ENCODE data around the gene ZNHIT6.

ZNHIT6 gene

GRCh38 chr1:85656948-85657347, 51.3 kb downstream of the ZNHIT6 start:
- TF ChIP-seq ZC3H10 (CRISPR knock-in tag; IDR thresholded peaks at IDR 0.05) (no peak), ZNF565 (CRISPR knock-in tag; conservative IDR thresholded peaks at IDR 0.05; ENCODE audit: low read depth) (no peak), BACH2 (CRISPR knock-in tag; IDR thresholded peaks at IDR 0.05; ENCODE audit: borderline replicate concordance) (no peak), PPARA (CRISPR knock-in tag; IDR thresholded peaks at IDR 0.05; ENCODE audit: borderline replicate concordance) (no peak), ZFP30 (CRISPR knock-in tag; IDR thresholded peaks at IDR 0.05) (no peak), TOX (CRISPR knock-in tag; IDR thresholded peaks at IDR 0.05; ENCODE audit: borderline replicate concordance) (no peak), GLIS3 (CRISPR knock-in tag; IDR thresholded peaks at IDR 0.05) (no peak), CSRNP3 (CRISPR knock-in tag; IDR thresholded peaks at IDR 0.05) (no peak), RARB (CRISPR knock-in tag; IDR thresholded peaks at IDR 0.05) (no peak), ARNTL (CRISPR knock-in tag; IDR thresholded peaks at IDR 0.05; ENCODE audit: borderline replicate concordance, low read depth) (no peak), OSR1 (CRISPR knock-in tag; IDR thresholded peaks at IDR 0.05) (no peak), SNAI2 (CRISPR knock-in tag; IDR thresholded peaks at IDR 0.05) (no peak), TCF4 (CRISPR knock-in tag; IDR thresholded peaks at IDR 0.05; ENCODE audit: borderline replicate concordance) (no peak)
- ATAC-seq: no peak

GRCh38 chr1:85656256-85656655, 52.0 kb downstream of the ZNHIT6 start:
- ATAC-seq: no peak; the same call in 2 of the 3 replicates
- TF ChIP-seq ISL1 (CRISPR knock-in tag; IDR thresholded peaks at IDR 0.05) (no peak), TOX (CRISPR knock-in tag; IDR thresholded peaks at IDR 0.05; ENCODE audit: borderline replicate concordance) (no peak), POU6F1 (CRISPR knock-in tag; IDR thresholded peaks at IDR 0.05; ENCODE audit: borderline replicate concordance, low read depth) (no peak), ESRRG (CRISPR knock-in tag; IDR thresholded peaks at IDR 0.05) (no peak), RARB (CRISPR knock-in tag; IDR thresholded peaks at IDR 0.05) (no peak), PPARA (CRISPR knock-in tag; IDR thresholded peaks at IDR 0.05; ENCODE audit: borderline replicate concordance) (no peak), BACH2 (CRISPR knock-in tag; IDR thresholded peaks at IDR 0.05; ENCODE audit: borderline replicate concordance) (no peak), ZFP30 (CRISPR knock-in tag; IDR thresholded peaks at IDR 0.05) (no peak), ZNF70 (CRISPR knock-in tag; IDR thresholded peaks at IDR 0.05) (no peak)

- no peak for ATAC-seq
- TF ChIP-seq ZNF8 (CRISPR knock-in tag; IDR thresholded peaks at IDR 0.05) (no peak), OSR1 (CRISPR knock-in tag; IDR thresholded peaks at IDR 0.05) (no peak), BACH2 (CRISPR knock-in tag; IDR thresholded peaks at IDR 0.05; ENCODE audit: borderline replicate concordance) (no peak), PATZ1 (CRISPR knock-in tag; IDR thresholded peaks at IDR 0.05; ENCODE audit: borderline replicate concordance) (no peak), SNAI2 (CRISPR knock-in tag; IDR thresholded peaks at IDR 0.05) (no peak), ZNF565 (CRISPR knock-in tag; conservative IDR thresholded peaks at IDR 0.05; ENCODE audit: low read depth) (no peak), ZFP3 (CRISPR knock-in tag; IDR thresholded peaks at IDR 0.05) (no peak), PPARA (CRISPR knock-in tag; IDR thresholded peaks at IDR 0.05; ENCODE audit: borderline replicate concordance) (no peak), CREB5 (CRISPR knock-in tag; IDR thresholded peaks at IDR 0.05; ENCODE audit: low read depth) (no peak), ESRRG (CRISPR knock-in tag; IDR thresholded peaks at IDR 0.05) (no peak), TCF4 (CRISPR knock-in tag; IDR thresholded peaks at IDR 0.05; ENCODE audit: borderline replicate concordance) (no peak), CSRNP3 (CRISPR knock-in tag; IDR thresholded peaks at IDR 0.05) (no peak), TOX (CRISPR knock-in tag; IDR thresholded peaks at IDR 0.05; ENCODE audit: borderline replicate concordance) (no peak)
Observed at GRCh38 chr1:85655315-85655714, 52.9 kb downstream of the ZNHIT6 start.
